ENCODE data around the gene VPREB1. TPM values are rescaled to one million over a fixed set of nuclear protein-coding genes. Genes with fewer than 3 reads are reported as not detected.
"Not testable (repeated sequence)": the region's sequence is repeated elsewhere in the genome, so short reads cannot be mapped to it uniquely, and the experiment has no call there.

The VPREB1 gene
- total RNA-seq, 1 donor from 2014 or later = not detected

DNA sequence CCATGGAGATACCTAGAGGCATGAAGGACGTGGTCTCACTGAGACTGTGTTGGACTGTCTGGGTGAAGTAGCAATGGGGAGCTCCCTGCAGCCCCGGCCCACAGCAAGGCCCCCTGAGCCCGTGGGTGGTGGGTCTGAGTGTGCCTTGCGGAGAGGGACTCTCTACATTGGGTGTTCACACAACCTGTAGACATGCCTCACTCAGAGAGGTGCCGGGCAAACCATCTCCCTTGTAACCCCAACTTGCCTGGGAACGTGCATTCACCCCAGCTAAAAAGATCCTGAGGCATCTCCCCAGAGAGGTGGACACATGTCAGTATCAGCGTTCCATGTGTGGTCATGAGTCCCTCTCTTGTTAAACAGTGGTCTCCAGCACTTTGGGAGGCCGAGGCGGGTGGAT lies 2.1 kb downstream of the VPREB1 start:
- DNase-seq = no peak

DNA sequence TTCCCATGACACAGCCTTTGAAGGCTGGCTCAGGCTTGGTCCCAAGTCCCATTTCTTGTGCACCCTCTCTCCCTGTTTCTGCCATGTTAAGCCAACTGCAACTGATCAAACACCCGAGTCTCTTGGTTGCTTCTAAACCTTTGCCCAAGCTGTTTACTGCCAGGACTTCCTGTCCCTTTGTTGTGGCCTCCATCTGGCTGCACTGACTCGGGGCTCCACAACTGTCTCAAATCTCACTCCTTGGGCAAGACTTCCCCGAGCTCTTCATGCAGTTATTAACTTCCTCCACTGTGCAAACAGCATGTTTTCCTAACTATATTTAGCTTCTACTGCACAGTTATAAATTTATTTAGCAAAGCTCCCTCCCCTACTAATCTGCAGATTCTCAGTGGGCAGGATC lies 4.3 kb downstream of the VPREB1 start:
- DNase-seq = no peak

DNA sequence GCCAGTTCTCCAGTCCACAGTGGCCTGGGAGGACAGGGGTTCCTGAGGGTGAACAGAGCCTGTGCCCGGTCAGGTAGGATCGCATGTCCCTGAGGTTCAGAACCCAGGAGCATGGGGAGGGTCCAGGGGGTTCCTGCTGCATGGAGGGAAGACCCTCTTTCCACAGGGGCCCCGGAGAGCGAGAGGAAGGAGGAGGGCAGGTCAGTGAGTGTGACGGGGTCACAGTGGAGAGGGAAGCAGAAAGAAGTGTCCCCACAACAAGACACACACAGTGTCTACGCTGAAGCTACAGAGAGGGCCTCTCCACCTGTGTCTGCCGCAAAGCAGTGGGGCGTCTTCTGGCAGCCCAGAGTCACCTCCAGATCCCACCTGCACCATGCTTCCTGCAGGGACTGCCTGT lies 6.1 kb downstream of the VPREB1 start:
- DNase-seq = not testable (repeated sequence)

DNA sequence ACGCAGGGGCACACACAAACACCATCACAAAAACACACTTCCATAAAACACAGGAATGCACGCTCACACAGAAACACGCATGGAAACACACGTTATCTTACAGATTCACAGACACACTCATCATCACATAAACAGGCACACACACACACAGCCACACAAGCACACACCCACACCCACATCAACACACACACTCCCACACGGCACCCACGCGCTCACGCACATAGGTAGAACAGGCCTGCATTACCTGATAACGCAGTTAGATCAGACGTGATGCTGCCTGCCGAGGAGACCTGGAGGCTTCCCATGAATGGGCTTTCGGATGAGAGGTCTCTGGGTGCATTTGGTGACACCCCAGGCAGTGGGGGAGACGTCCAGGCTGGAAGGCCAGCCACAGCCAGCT lies 11.5 kb downstream of the VPREB1 start:
- not testable (repeated sequence) for DNase-seq

DNA sequence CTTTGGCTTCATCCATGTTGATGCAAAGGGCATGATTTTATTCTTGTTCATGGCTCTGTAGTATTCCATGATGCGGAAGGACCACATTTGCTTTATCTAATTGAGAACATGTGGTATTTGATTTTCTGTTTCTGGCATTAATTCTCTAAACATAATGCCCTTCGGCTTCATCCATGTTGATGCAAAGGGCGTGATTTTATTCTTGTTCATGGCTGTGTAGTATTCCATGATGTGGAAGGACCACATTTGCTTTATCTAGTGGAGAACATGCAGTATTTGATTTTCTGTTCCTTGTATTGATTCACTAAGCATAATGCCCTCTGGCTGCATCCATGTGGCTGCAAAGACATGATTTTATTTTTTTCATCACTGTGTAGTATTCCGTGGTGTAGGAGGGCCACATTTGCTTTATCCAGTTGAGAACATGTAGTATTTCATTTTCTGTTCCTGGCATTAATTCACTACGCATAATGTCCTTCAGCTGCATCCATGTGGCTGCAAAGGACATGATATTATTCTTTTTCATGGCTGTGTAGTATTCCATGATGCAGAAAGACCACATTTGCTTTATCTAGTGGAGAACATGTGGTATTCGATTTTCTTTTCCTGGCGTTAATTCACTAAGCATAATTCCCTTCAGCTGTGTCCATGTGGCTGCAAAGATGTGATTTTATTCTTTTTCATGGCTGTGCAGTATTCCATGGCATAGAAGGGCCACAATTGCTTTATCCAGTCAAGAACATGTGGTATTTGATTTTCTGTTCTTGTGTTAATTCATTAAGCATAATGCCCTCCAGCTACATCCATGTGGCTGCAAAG lies 14.2 kb downstream of the VPREB1 start:
- DNase-seq = not testable (repeated sequence)

DNA sequence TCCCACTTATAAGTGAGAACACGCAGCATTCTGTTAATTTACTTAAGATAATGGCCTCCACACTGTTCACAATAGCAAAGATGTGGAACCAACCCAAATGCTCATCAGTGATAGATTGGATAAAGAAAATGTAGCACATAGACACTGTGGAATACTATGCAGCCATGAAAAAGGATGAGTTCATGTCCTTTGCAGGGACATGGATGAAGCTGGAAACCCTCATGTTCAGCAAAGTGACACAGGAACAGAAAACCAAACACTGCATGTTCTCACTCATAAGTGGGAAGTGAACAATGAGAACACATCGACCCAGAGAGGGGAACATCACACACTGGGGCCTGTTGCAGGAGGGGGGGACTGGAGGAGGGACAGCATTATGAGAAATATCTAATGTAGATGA lies 15.6 kb downstream of the VPREB1 start:
- not testable (repeated sequence) for DNase-seq

DNA sequence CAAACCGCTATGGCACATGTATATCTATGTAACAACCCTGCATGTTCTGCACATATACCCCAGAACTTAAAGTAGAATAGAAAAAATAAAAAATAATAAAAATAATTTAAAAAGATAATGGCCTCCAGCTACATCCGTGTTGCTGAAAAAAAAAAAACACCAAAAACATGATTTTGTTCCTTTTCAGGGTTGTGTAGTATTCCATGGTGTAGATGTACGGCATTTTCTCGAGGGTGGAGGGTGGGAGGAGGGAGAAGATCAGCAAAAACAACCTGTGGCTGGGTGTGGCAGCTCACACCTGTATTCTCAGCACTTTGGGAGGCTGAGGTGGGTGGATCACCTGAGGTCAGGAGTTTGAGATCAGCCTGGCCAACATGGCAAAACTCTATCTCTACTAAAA lies 16.0 kb downstream of the VPREB1 start:
- DNase-seq = not testable (repeated sequence)

DNA sequence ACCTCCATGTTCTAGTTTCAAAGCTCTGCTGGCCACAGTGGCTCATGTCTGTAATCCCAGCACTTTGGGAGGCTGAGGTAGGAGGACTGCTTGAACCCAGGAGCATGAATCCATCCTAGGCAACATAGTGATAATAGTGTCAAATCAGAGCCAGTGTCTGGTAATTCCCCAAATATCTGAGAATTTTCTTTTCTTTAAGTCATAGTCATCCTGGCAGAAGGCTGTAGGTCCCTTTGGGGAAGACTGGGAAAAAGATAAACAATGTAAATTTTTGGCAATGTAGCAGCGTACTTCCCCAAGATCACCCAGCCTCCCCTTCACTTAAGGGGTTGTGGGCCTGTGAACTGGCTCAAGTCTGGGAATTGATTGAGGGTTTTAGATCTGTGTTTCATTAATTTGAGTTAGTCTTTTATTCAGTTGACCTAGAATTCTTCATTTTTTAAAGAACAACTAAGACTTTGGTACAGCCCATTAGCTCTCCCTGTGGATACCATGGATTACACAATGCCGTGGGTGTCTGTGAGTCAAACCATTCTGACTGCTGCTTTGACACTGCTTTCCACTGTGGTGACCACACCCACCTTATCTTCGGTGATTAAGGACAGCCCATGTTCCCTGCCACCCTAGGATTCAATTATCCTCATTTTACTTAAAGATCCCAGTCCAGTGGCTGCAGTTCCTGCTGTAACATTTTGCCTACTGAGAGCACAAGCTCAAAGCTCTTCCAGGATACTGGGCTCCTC lies 17.9 kb downstream of the VPREB1 start:
- DNase-seq = not testable (repeated sequence)

DNA sequence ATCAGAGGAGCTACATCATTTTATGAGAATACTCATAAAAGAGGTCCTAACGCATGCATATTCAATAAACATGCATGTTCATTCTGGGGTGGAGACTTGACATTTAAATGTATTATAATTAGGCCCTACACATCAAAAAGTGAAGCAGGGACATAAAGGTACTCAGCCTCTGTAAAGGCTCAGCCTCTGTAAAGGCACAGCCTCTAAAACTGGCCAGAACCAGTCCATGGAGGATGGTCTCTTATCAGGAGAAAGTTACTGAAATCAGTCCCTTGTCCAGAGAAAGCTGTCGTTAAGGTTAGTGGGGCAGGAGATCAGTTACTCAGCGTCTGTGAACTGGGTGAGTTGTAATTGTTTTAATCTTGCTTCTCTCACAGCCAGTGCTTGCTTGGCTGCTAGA lies 19.2 kb downstream of the VPREB1 start:
- not testable (repeated sequence) for DNase-seq

DNA sequence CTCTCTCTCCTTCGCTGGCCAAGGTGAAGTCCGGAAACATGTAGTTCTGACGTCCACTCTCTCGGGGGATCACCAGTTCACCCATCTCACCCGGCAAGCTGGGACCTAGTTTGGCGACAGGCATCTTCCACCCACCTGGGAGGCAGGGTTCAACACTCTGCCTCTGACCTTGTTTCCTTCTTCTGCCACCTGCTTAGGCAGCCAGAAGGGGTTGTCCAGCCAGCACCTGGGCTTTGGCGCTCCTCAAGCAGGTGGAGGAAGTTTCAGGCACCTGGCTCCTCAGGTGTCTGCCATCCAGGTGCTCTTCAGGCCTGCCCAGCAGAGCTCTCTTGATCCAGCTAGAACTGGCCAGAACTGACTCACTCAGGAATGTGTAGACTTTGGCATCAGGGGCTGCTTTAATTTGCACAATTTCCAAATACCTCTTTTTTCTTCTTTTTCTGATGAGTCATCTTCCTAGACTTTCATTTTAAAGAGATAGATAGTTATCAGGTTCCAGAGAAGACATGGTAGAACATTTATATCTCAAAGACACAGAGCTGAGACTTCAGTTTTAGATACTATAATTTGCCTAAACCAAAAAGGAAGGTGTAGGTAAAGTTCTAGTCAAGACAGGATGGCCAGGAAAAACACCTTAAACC lies 25.6 kb downstream of the VPREB1 start:
- DNase-seq = not testable (repeated sequence)

DNA sequence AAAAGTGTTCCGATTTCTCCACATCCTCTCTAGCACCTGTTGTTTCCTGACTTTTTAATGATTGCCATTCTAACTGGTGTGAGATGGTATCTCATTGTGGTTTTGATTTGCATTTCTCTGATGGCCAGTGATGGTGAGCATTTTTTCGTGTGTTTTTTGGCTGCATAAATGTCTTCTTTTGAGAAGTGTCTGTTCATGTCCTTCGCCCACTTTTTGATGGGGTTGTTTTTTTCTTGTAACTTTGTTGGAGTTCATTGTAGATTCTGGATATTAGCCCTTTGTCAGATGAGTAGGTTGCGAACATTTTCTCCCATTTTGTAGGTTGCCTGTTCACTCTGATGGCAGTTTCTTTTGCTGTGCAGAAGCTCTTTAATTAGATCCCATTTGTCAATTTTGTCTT lies 32.8 kb downstream of the VPREB1 start:
- DNase-seq = not testable (repeated sequence)

DNA sequence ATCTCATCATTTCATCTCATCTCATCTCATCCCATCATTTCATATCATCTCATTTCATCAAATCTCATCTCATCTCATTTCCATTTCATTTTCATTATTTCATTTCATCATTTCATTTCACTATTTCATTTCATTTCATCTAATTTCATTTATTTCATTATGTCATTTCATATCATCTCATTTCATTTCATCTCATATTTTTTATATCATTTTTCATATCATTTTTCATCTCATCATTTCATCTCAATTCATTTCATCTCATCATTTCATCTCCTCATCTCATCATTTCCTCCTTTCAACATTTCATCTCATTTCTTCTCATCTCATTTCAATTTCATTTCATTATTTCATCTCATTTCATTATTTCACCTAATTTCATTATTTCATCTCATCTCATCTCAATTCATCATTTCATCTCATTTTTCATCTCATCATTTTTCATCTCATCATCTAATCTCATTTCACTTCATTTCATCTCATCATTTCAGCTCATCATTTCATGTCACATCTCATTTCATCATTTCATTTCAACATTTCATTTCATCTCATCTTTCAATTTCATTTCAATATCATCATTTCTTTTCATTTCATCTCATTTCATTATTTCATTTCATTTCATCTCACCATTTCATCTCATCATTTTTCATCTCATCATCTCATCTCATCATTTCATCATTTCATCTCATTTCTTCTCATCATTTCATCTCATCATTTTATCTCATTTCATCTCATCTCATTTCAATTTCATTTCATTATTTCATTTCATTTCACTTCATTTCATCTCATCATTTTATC lies 40.6 kb downstream of the VPREB1 start:
- DNase-seq = not testable (repeated sequence)

DNA sequence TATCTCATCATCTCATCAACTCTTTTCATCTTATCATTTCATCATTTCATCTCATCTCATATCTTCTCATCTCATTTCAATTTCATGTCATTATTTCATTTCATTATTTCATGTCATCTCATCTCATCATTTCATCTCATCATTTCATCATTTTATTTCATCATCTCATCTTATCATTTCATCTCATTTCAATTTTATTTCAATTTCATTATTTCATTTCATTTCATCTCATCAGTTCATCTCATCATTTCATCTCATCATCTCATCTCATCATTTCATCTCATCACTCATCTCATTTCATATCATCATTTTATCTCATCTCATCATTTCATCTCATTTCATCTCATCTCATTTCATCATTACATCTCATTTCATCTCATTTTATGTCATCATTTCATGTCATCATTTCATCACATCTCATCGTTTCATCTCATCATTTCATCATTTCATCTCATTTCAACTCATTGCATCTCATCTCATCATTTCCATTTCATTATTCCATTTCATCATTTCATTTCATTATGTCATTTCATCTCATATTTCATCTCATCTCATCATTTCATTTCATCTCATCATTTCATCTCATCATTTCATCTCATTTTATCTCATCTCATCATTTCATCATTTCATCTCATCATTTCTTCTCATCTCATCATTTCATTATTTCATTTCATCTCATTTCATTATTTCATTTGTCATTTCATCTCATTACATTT lies 42.0 kb downstream of the VPREB1 start:
- DNase-seq = not testable (repeated sequence)

DNA sequence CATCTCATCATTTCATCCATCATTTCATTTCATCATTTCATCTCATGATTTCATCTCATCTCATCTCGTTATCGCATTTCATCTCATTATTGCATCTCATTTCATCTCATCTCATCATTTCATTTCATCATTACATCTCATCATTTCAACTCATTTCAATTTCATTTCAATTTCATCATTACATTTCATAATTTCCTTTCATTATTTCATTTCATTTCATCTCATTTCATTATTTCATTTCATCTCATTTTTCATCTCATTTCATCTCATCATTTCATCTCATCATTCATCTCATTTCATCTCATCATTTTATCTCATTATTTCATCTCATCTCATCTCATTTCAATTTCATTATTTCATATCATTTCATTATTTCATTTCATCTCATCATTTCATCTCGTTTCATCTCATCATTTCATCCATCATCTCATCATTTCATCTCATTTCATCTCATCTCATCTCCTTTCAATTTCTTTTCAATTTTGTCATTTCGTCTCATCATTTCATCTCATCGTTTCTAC lies 42.6 kb downstream of the VPREB1 start:
- not testable (repeated sequence) for DNase-seq

DNA sequence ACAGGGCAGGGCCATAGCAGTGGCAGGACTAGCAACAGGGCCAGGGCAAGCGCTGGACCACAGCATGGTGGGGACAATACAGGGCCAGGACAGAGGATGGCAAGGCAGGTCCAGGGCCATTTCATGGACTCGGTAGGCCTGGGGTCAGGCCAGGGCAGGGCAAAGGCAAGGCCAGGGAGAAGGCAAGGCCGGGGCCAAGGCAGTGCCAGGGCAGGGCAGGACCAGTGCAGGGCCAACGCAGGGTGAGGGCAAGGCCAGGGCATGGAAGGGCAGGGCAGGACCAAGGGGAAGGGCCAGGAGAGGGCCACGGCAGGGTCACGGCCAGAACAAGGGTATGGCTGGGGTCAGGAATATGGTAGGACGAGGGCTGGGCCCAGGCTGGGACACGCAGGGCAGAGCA lies 45.1 kb downstream of the VPREB1 start:
- DNase-seq = not testable (repeated sequence)

DNA sequence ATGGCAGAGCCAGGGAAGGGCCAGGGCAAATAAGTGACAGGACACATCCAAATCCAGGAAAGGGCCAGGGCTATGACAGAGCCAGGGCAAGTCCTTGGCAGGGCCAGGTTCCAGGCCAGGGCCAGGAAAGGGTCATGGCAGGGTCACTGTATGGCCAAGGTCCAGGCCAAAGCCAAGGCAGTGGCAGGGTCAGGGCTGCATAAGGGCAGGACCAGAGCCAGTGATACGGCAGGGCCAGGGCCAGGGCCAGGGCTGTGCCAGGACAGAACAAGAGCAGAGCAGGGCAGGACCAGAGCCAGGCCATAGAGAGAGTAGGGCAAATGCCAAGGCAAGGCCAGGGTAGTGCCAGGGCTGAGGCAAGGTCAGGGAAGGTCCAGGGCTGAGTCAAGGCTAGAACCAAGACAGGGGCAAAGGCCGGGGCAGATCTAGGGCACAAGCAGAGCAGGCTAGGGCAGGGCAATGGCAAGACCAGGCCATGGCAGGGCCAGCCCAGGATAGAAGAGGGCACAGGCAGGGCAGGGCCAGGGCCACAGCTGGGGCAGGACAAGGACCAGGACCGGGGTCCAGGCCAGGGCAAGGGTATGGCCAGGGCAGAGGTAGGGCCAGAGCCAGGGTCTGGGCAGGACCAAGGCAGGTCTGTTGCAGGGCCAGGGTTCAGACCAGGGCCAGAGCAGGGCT lies 46.7 kb downstream of the VPREB1 start:
- not testable (repeated sequence) for DNase-seq

DNA sequence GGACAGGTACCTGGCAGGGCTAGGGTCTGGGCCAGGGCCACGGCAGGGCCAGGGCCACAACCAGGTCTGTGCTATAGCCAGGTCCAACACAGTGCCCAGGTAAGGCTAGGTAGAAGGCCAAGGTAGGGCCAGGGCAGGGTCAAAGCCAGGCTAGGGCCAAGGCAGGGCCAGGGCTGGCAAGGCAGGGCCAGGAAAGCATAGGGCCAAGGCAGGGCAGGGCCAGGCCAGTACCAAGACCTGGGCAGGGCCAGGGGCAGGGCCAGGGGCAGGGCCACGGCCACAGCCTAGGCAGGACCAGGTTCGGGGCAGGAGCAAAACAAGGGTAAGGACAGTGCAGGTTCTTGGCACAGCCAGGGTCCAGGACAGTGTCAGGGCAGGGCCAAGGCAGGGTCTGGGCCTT lies 48.1 kb downstream of the VPREB1 start:
- not testable (repeated sequence) for DNase-seq

DNA sequence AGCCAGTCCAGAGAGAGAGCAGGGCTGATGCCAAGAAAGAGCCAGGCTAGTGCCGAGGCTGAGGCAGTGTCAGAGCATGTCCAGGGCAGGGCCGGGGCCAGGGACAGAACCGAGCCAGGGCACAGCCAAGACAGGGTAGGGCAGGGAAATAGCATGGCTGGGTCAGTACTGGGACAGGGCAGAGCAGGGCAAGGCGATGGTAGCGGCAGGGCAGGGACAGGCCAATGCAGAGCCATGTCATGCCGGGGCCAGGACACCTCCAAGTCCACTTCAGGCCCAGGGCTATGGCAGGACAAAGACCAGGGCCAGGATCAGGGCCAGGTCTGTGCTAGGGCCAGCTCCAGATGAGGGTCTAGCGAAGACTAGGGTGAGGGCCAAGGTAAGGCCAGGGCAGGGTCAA lies 48.9 kb downstream of the VPREB1 start:
- DNase-seq = not testable (repeated sequence)

DNA sequence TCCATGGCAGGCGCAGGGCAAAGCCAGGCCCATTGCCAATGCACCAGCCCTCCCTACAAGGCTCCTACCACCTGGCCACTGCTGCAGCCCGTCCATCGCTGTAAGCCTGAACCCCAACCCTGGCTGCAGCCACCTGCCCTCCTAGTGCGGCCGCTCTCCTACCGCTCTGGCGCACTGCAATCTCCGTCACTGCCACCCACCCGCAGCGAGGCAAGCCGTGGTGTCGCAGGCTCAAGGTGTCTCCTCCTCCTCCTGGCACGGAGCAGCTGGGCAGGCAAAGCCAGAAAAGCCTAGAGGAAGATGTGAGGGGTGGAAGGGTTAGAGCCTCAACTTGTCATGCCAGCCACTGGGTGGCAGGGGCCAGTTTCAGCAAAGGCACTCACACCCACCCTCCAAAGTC lies 50.1 kb downstream of the VPREB1 start:
- DNase-seq = not testable (repeated sequence)

All from skin of body (tissue), 2 donors.